ENCODE measurements around the gene ZNF24.

ZNF24 gene

DNA sequence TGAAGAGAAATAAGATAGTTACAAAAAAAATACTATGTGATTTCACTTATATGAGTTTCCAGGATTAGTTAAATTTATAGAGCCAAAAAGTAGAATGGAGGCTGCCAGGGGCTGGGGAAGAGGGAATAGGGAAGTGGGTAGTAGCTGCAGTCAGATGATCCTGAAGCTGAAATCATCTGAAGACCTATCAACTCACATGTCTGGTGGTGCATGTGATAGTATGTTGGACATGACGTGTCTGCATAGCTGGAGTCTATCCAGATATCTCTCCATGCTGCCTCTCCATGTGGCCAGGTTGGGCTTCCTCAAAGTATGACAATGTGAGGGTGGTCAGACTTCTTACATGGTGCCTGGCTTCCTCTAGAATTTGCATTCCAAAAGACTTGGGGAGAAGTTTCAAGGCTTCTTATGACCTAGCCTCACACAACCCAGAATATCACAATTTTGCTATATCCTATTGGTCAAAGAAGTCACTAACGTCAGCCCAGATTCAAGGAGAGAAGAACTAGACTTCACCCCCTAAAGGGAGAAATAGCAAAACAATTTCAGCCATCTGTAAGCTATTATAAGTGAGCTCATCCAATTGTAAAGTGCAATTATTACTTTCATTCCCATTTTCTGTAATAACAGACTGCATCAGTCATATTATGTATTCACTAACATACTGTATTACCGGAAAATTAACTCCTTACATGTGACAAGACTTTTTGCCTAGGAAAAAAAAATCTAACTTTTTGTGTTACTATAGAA, 46.9 kb upstream of the ZNF24 start:
- Histone ChIP-seq H2AFZ (ENCODE audit: low read length) (no peak overlapping the region), H3K27me3 (replicated peaks; ENCODE audit: insufficient read depth, low read length) (no peaks in the 10 kb centered on the region), H3K9me3 (replicated peaks; ENCODE audit: insufficient read depth, low read length) (no peaks in the 10 kb centered on the region), H3K9ac (ENCODE audit: low read length) (no peak overlapping the region), H4K20me1 (ENCODE audit: insufficient read depth, low read length) (no peaks in the 10 kb centered on the region), H3K9me2 (replicated peaks; ENCODE audit: insufficient read depth, low read length) (no peaks in the 10 kb centered on the region), H3K79me2 (ENCODE audit: low read length) (no peaks in the 10 kb centered on the region), H3K36me3 (replicated peaks; ENCODE audit: insufficient read depth, low read length) (no peaks in the 10 kb centered on the region), H3K4me1 (ENCODE audit: low read length) (no peaks in the 10 kb centered on the region), H3K4me2 (ENCODE audit: low read depth, low read length) (no peak overlapping the region), H3K4me3 (ENCODE audit: low read length) (no peak overlapping the region), H3F3A (ENCODE audit: insufficient read depth, low read length) (no peaks in the 10 kb centered on the region), H3K27ac (ENCODE audit: low read length) (no peak overlapping the region)
- TF ChIP-seq CTCF (IDR thresholded peaks at IDR 0.05; ENCODE audit: low read length) (no peak), EZH2phosphoT487 (IDR thresholded peaks at IDR 0.05; ENCODE audit: low read length) (no peak), EZH2 (optimal IDR thresholded peaks at IDR 0.05; ENCODE audit: low read depth, low read length) (no peak)
- no peak for DNase-seq

DNA sequence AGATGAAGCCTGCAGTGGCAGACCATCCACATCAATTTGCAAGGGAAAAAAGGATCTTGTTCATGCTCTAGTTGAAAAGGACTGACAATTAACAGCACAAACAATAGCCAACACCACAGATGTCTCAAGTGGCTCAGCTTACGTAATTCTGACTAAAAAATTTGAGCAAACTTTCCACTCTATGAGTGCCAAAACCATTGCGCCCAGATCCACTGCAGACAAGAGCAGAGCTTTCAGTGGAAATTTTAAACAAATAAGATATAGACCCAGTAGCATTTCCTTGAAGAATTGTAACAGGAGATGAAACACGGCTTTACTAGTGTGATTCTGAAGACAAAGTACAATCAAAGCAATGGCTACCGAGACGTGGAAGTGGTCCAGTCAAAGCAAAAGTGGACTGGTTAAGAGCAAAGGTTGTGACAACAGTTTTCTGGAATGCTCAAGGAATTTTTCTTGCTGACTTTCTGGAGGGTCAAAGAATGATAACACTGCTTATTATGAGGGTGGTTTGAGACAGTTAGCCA, 44.9 kb upstream of the ZNF24 start:
- no peak for DNase-seq
- Histone ChIP-seq H3K9me2 (replicated peaks; ENCODE audit: insufficient read depth, low read length) (no peaks in the 10 kb centered on the region), H3K4me1 (ENCODE audit: low read length) (no peaks in the 10 kb centered on the region), H4K20me1 (ENCODE audit: insufficient read depth, low read length) (no peaks in the 10 kb centered on the region), H3F3A (ENCODE audit: insufficient read depth, low read length) (no peaks in the 10 kb centered on the region), H2AFZ (ENCODE audit: low read length) (no peak overlapping the region), H3K27ac (ENCODE audit: low read length) (no peak overlapping the region), H3K36me3 (replicated peaks; ENCODE audit: insufficient read depth, low read length) (no peaks in the 10 kb centered on the region), H3K4me2 (ENCODE audit: low read depth, low read length) (no peak overlapping the region), H3K9ac (ENCODE audit: low read length) (no peak overlapping the region), H3K27me3 (replicated peaks; ENCODE audit: insufficient read depth, low read length) (no peaks in the 10 kb centered on the region), H3K4me3 (ENCODE audit: low read length) (no peak overlapping the region), H3K9me3 (replicated peaks; ENCODE audit: insufficient read depth, low read length) (no peaks in the 10 kb centered on the region), H3K79me2 (ENCODE audit: low read length) (no peaks in the 10 kb centered on the region)
- TF ChIP-seq EZH2 (optimal IDR thresholded peaks at IDR 0.05; ENCODE audit: low read depth, low read length) = no peak
- TF ChIP-seq EZH2phosphoT487 (IDR thresholded peaks at IDR 0.05; ENCODE audit: low read length) = no peak
- no peak for TF ChIP-seq CTCF (IDR thresholded peaks at IDR 0.05; ENCODE audit: low read length)

- Histone ChIP-seq H3K4me3 (ENCODE audit: low read length) (no peak overlapping the region), H3K79me2 (ENCODE audit: low read length) (no peaks in the 10 kb centered on the region), H2AFZ (ENCODE audit: low read length) (no peak overlapping the region), H3K4me1 (ENCODE audit: low read length) (no peaks in the 10 kb centered on the region), H3K9me3 (replicated peaks; ENCODE audit: insufficient read depth, low read length) (no peaks in the 10 kb centered on the region), H3K9me2 (replicated peaks; ENCODE audit: insufficient read depth, low read length) (no peaks in the 10 kb centered on the region), H3F3A (ENCODE audit: insufficient read depth, low read length) (no peaks in the 10 kb centered on the region), H3K36me3 (replicated peaks; ENCODE audit: insufficient read depth, low read length) (no peaks in the 10 kb centered on the region), H4K20me1 (ENCODE audit: insufficient read depth, low read length) (no peaks in the 10 kb centered on the region), H3K27ac (ENCODE audit: low read length) (no peak overlapping the region), H3K27me3 (replicated peaks; ENCODE audit: insufficient read depth, low read length) (no peaks in the 10 kb centered on the region), H3K9ac (ENCODE audit: low read length) (no peak overlapping the region), H3K4me2 (ENCODE audit: low read depth, low read length) (no peak overlapping the region)
- no peak for DNase-seq
- peak; percentile 16; the same call in 1 of the 2 replicates for TF ChIP-seq CTCF (IDR thresholded peaks at IDR 0.05; ENCODE audit: low read length)
- TF ChIP-seq EZH2phosphoT487 (IDR thresholded peaks at IDR 0.05; ENCODE audit: low read length) = no peak
- no peak for TF ChIP-seq EZH2 (optimal IDR thresholded peaks at IDR 0.05; ENCODE audit: low read depth, low read length)
Measured at GRCh38 chr18:35387152-35387571, 42.9 kb upstream of the ZNF24 start.

All from MM.1S (cell line).